Measurements from ENCODE around the gene PNMA8C.
"Not testable (repeated sequence)": the region's sequence is repeated elsewhere in the genome, so short reads cannot be mapped to it uniquely, and the experiment has no call there.

The PNMA8C gene

DNA sequence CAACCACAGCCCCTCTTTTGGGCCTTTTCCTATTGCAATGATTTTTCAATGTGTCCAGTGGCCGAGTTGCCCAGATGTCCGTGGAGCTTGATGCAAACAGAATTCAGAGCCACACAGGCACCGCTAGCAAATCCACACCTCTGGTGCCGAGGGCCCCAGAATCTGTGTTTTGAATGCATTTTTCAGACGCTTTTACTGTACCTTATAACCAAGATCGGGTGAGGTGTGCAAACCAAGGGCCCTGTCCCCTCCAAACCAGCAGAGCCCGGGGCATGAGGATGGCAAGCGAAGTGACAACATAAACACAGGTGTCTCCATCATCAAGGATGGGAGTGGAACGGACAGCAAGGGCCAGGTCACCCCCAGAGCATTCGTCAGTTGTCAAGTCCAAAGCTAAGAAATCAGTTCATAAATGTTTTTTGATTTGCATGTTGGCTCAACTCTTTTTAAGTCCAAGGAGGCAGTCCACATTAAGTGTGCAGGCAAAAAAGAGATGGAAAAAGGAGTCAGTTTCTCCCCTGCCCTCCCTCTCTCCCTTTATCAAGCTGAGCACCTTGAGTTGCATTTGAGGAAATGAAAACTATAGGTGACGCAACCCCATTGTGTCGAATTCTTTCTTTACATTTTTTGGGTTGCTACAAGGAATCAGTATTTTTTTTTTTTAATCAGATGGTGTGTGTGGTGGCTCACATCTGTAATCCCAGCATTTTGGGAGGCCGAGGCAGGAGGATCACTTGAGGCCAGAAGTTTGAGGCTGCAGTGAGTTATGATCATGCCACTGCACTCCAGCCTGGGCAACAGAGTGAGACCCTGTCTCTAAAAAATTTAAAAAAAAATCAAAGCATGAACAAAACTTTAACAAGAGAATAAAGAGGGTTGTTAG lies 18.3 kb downstream of the PNMA8C start:
- no peak for DNase-seq

DNA sequence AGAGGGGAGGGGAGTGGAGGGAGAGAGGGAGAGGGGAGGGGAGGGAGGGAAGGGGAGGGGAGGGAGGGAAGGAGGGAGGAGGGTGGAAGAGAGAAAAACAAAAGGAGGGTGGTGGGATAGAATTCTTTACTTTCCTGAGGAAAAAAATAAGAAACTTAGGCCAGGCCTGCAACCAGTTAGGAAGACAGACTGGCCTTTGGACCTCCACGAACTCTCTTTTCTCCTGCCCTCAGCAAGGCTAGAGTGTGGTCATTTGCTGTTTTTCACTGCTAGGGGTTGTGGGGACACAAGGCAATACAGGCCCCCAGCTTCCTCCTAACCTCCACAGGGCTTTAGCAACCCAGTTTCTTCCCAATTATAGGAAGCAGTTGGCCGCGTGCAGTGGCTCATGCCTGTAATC lies 19.5 kb downstream of the PNMA8C start:
- DNase-seq, result no peak

DNA sequence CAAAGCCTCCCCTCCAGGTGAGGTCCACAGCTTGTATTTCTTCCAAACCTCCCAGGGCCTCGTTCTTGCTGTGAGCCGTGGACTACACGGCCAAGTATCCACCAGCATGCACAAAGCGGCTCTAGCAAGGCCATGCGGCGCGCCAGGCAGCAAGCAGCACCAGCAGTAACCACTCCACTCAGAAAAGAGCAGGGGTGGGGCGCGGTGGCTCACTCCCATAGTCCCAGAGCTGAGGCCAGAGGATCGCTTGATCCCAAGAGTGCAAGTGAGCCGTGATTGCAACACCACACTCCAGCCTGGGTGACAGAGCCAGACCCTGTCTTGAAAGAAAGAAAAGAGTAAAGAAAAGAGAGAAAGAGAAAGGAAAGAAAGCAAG lies 20.1 kb downstream of the PNMA8C start:
- no peak for DNase-seq

DNA sequence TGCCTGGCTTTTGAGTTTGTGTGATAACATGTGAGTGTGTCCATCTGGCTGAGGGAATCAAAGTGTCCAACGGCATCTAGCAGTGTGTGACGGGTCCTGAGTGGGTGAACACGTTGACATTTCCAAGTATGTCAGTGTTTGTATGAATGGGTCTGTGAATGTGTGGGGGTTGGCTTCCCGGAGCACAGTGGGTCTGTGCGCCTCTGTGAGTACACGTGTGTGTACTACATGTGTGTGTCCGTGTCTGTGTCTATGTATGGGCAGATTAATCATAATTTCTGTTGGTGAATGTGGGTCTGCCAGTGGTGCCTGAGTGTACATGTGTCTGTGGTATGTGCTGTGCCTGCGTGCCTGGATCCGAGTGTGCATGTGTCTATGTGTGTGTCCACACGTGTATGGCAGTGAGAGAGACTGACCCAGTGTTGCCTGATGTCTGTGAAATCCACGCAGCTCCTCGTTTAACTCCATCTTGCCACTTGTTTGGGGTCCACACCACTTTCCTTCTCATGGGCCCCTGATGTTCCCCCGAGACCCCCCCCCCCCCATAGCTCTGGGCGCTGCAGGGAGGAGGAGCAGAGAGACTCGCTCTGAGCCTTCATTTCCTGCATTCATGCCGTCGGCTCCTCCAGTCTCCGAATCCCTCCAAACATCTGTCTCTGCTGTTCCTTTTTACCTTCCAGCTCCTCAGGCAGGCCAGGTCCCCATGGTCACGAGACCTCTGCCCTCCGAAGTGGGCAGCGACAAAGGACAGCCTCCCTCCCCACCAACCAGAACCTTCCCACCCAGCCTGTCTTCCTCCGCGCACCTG lies 20.7 kb downstream of the PNMA8C start:
- DNase-seq, result no peak

DNA sequence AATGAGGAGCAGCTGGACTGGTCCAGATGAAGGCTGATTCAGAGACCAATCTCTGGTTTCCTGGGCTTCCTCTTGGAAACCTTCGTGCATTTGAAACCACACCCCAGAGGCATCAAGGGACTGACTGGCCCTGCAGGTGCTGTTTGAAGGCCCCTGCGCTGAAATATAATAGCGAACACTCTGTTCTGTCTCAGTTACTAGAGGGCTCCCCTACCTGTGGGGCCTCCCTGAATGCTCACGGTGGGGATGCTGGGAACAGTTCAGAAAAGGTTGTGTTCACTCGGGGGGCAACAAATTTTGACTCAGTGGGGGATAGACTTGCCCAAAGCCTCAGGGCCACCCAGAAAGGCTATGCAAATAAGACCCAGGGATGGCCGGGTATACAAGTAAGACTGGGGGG lies 21.8 kb downstream of the PNMA8C start:
- no peak for DNase-seq

DNA sequence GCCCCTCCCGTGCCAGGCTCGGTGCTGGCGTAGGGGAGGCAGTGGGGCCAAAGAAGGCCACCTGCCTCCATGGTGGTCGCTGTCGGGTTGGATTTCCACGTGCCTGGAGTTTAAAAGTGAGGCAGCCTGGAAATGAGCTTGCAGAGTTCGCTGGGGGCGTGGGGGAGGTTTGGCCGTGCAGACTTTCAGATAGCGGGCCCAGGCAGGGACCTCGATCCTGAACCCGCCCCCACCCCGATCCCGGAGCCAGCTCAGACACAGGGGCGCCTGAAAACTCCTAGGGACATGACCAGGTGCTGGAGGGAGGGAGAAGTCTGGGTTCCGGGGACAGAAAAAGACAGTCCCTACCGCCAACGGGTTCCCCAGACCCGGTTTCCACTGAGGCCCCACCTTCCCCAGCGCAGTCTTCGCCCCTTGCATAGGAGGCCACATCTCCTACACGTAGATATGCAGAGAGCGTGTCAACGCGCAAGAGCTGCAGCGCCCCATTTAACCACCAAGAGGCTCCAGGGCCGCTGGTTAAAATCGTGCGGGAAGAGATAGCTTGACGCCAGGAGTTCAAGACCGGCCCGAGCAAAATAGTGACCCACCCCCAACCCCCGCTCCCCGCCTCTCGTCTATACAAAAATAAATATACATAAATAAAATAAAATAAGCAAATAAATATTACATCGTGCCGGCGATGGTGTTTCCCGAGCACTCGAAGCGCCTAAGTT lies 23.8 kb downstream of the PNMA8C start:
- DNase-seq, result no peak

DNA sequence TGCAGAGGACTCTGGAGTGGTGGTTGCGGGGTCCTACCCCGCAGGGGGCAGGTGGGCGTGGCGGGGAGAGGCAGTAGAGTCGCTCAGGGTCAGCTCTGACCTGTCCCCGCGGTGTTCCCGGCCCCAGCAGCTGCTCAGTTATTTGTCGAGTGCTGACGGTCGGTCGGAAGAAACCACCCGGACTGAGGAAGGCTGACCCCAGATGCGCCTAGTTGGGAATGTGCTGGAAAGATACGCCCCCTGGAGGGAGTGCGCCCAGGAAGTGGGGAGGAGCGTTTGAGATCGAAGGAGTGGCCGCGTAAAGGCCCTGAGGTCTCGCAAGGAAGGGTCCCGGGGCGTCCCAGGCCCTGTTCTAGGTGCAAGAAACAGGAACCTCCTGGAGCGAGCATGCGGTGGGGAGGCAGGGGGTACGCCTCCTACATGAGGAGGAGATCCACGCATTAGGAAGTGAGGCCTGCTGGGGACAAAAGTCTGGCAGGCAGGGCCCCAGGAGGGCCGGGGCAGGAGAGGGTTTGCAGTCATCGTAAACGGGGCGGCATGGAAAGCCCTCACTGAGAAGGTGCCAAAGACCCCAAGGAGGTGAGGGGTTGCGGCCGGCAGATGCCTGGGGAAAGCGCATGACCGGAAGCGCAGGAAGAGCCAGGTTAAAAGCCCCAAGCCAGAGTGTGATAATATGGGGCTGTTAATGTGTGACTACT lies 24.5 kb downstream of the PNMA8C start:
- DNase-seq, result no peak

DNA sequence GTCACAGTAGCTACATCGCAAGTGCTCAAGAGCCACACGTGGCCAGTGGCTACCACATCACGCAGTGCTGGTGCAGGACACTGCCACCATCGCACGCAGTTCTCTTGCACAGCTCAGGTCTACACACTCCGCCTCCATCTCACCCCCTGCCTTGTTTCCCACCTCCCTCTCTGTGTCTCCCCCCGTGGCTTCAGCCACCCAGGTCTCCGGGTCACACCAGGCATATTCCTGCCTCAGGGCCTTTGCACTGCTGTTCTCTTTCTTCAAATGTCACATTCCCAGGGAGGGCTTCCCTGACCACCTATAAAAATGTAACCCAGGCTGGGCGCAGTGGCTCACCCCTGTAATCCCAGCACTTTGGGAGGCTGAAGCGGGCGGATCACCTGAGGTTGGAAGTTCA lies 26.0 kb downstream of the PNMA8C start:
- DNase-seq, result no peak

DNA sequence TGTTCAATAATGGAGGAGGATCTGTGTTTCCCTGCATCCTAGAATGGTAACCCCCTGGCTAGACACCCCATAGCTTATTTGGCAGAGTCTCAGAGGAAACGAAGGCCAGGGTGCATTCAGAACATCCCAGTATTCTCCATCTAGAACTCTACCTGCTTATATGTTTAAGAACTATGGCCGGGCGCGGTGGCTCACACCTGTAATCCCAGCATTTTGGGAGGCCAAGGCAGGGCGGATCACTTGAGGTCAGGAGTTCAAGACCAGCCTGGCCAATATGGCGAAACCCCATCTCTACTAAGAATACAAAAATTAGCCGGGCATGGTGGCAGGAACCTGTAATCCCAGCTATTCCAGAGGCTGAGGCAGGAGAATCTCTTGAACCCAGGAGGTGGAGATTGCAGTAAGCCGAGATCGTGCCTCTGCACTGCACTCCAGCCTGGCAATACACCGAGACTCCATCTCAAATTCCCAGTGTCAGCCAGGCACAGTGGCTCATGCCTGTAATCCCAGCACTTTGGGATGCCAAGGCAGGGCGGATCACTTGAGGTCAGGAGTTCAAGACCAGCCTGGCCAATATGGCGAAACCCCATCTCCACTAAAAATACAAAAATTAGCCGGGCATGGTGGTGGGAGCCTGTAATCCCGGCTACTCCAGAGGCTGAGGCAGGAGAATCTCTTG lies 30.8 kb downstream of the PNMA8C start:
- DNase-seq, result not testable (repeated sequence)

DNA sequence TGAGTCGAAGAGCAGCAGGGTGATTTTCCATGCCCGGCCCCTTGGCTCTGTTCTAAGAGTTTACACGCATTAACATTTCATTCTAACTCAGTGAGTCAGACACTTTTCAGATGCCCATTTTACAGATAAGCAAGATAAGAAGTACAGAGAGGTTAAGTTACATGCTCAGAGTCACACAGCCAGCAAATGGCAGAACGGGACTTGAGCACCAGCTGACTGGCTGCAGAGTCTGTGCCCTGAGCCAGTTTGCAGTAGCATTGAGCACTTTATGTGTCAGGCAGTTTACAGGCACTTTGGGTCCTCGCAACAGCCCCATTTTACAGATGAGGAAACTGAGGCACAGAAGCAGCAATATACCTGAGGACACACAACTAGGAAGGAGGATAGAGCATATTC lies 34.3 kb downstream of the PNMA8C start:
- DNase-seq, result no peak

DNA sequence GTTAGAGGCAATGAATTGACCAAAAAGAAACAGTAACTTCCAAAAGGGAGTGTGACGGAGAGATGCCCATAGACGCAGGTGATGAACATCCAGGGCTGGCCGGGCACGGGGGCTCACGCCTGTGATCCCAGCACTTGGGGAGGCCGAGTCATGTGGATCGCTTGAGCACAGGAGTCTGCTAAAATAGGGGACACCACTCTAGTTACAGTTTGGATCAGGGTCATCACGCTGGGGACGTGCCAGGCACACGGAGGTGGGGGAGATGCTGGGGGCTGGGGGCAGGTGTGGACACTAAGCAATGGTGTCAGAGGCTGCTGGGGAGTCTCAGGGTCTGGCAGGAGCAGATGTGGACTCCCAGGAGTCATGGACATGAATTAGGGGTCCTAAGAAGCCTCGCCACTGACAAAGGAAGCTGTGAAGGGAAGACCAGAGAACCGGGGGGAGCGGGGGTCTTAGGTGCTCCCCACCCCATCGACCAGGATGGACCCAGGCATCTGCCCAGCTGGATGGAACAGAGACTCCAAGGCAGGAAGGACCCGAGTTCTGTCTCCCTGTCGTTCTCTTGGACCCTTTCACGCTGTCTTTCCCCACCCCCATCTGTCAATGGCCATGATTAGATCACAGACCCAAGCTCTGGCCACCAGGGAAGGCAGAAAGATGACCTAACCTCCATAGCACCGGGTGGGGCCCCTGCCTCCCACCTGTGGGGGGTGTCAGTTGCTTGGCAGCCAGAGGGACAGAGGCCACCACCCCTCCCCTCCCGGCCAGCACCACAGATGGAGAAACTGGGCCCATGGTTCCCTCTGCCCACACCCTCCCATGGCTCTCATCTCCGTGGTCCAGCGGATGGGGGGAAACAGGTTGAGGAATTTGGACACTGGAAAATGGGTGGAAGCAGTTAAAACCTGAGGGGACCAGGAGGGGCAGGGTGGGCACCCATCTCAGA lies 35.0 kb downstream of the PNMA8C start:
- no peak for DNase-seq

DNA sequence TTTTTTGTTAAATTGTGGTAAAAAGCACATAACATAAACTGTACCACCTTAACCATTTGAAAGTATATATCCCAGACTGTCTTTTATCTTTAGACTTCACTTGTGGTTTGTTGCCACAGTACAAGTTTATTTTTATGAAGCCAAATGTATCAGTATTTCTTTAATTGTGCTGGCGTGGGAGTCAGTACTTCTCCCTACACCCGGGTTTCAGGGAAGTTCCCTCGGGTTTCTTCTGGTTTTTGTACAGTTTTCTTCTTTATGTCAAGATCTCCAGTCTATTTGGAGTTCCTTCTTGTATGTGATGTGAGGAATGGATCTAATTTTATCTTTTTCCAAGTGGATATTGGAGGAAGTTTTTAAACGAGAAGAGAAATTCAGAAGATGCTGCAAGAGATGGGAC lies 35.9 kb downstream of the PNMA8C start:
- no peak for DNase-seq

DNA sequence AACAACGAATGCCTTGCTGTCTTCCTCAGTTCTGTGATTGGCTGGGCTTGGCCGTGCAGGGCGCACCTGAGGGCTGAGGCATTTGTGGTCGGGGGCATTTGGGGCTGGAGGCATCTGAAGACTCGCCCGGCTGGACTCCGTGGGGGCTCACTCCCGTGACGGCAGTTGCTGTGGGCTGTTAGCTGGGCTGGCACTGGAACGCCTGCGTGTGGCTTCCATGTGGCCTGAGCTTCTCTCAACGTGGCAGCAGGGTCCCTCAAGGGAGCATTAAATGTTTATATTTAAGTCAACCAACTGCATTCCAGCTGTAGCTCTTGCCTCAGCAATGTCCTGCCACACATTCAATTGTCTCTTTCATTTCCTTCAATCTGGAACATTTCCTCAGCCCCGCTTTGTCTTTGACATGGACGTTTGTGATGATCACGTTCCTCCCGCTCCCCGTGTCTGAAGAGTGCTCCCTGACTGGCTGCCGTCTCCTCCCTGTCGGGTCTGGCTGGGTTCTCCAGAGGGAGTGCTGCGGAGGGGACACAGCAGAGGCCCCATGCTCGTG lies 36.4 kb downstream of the PNMA8C start:
- no peak for DNase-seq

DNA sequence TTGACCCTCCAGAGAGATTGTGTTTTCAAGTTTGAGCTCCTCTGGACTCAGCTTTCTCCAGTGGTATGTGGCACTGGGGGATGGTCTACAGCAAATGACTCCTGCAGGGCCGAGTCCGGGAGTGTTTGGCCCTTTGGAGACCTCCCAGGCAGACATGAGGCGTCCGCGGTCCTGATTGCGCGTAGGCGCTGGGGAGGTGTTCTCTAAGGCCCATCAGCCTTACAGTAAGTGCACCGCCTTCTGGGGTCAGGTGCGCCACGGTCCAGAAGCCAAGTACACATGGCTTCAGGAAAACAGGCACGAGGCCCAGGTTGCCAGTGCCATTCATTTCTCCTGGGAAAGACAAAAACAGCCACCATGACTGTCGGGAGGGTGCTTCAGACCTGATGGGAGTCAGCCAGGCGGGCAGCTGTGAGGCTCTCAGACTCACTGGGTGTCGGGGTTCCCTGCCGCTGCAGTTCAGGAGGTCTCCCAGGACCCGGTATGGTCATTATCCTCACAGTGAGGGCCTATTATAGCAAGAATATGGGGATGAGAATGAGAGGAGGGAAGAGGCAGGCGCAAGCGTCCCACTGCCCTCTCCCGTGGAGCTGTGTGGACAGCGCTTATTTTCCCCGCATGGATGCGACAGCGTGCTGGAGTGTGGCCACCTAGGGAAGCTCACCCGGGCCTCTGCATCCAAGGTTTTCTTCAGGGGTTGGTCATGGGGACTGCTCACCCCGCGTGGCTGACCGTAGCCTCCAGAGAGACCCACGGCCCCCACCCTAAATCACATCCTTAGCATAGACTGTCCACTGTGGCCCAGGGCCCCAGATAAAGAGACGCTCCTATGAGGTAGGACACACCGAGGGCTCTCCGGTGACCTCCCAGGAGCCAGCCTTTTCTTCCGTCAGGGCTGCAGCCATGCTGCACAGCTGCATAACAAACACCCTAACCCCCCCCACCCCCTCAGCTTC lies 37.2 kb downstream of the PNMA8C start:
- DNase-seq, result no peak

DNA sequence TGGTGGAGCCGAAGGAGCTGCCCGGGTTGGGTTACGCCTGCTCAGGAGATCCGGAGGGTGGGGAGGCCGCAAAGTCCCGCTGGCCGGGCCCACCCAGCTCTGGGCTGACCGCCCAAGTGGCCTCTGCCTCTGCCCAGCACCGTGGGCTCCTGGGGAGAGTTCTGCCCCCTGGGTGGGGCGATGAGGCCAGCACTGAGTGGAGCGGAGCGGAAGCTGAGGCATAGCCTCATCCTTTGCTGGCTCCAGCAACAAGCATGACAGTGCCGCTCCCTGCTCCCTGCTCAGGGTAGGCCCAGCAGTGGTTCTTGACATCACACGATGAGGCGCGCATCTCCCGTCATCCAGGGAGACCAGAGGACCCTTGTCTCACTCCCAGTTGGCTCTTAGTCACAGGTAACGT lies 37.9 kb downstream of the PNMA8C start:
- DNase-seq, result no peak

DNA sequence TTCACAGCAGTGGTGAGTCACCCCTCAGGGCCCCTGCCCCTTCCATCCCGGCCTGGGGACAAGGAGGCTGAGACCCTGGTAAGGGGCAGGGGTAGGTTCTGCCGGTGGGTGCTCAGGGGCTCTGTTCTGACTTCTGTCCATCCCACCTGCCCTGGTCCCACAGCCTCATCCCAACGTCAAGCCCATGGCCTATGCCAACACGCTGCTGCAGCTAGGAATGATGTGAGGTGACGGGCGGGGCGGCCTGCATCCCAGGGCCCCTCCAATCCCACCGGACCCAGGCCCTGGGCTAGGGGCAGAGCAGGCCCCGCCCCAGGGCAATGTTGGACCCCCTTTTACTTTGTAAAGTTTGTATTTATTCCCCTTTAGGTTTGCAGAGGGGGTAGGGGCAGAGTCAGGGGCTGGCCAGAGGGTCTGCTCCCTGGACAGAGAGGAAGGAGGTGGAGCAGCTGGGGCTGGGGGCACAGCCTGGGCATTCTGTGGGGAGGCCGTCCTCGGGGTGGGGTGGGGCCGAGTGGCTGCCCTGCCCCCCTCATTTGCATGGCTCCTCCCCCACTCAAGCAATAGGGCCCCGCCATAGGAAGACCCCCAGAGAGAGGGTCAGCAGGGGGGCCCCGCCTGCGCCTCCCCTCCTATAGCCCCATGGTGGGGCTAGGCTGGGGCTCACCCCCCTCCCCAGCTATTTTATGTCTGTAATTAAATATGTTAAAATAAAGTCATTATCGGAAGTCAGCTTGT lies 38.4 kb downstream of the PNMA8C start:
- DNase-seq, result no peak

DNA sequence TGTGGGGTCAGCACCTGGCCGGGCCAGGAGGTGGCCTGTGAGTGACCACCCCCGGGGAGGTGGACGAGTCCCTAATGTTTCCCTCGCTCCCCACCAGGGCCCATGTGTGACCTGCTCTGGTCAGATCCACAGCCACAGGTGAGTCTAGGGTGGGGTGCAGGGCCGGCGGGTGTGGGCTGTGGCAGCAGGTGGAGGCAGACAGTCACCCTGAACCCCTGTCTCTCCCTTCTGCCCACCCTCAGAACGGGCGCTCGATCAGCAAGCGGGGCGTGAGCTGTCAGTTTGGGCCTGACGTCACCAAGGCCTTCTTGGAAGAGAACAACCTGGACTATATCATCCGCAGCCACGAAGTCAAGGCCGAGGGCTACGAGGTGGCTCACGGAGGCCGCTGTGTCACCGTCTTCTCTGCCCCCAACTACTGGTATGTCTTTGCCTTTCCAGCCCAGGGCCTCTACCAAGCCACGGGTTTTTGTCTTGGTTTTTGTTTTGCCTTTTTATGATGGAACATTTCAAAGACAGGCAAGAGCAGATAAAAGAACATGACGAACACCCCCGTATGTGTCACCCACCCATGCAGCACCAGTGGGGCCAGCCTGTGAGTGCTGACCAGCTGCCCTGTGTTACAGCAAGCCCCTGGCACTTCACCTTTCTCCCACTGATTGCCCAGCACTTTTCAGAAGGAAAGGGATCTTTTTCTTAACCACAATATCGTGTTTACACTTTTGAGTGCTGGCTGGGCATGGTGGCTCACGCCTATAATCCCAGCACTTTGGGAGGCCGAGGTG lies 40.2 kb downstream of the PNMA8C start:
- DNase-seq, result no peak

DNA sequence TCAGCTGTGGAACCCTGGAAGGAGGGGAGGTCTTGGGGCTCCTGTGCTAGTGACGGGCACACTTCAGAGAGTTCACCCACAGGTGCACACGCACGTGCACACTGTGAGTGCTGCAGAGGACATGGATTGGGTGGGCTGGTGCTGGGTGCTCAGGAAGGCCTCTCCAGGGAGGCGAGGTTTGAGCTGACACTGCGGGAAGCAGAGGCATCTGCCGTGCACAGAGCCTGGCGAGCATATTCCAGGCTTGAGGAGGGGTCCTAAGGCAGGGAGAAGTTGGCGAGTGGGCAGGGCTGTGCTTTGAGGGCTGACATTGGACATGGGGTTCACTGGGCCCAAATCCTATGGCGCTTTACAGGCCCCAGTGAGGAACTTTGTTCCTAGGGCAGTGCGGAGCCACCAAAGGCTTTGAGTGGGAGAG lies 41.0 kb downstream of the PNMA8C start:
- no peak for DNase-seq

All from amniotic stem cell (primary cell).